Thoracic aorta (tissue), 2 donors: Measurements from ENCODE around the gene NAALADL2. TPM values are rescaled to one million over a fixed set of nuclear protein-coding genes. Genes with fewer than 3 reads are reported as not detected.

Experiments used
- ATAC-seq: fragments of 150-250 bp; one replicate; pipeline ENCODE4 v1.8.0; 2017; ENCODE audit warnings: low read depth; ENCODE audit not compliant: insufficient number of reproducible peaks, low FRiP score
- DNase-seq: peaks from one replicate; pipeline ENCODE4 v3.0.0-alpha.2; 2020; ENCODE audit warnings: low spot score
- H3K27ac ChIP-seq, 2 donors: fragments of 200-600 bp; sonication (generic); 1 replicate in 1 of 2; 2 replicates in 1 of 2; pipeline ENCODE4 v1.5.1; 2016; ENCODE audit warnings: mild to moderate bottlenecking in 2 of 2, moderate library complexity in 2 of 2
- H3K27me3 ChIP-seq: fragments of 200-600 bp; sonication (generic); replicated peaks from 2 replicates; pipeline ENCODE4 v1.6.0; 2016; ENCODE audit warnings: mild to moderate bottlenecking; ENCODE audit not compliant: insufficient read depth
- H3K36me3 ChIP-seq: fragments of 200-600 bp; sonication (generic); one replicate; pipeline ENCODE4 v1.5.1; 2016
- H3K4me1 ChIP-seq, 2 donors: fragments of 200-600 bp; sonication (generic); 1 replicate in 1 of 2; 2 replicates in 1 of 2; pipeline versions ENCODE4 v1.5.1 to v1.6.0; 2016; ENCODE audit warnings: low read depth in 2 of 2, mild to moderate bottlenecking in 1 of 2; ENCODE audit not compliant: control insufficient read depth in 1 of 2
- H3K4me3 ChIP-seq: fragments of 200-600 bp; sonication (generic); 2 replicates; pipeline ENCODE4 v1.5.1; 2016; ENCODE audit warnings: mild to moderate bottlenecking
- H3K9me3 ChIP-seq: fragments of 200-600 bp; sonication (generic); 2 replicates; pipeline ENCODE4 v1.5.1; 2016
- CTCF ChIP-seq: fragments of 200-600 bp; sonication (generic); IDR thresholded peaks from one replicate; pipeline ENCODE4 v1.5.1; 2019; ENCODE audit warnings: antibody characterized with exemption
- total RNA-seq, 2 donors: library from RNA; depleted of rRNA; stranded (reverse); fragments of >200 nt; gene quantifications; one replicate each; pipeline versions ENCODE4 v1.1.0 to v1.2.3, GENCODE V29; 2016

Gene NAALADL2
- total RNA-seq, 2 donors from 2014 or later: 12.9 to 21.0 TPM

GRCh38 chr3:175294793-175295192 is 435.7 kb downstream of the NAALADL2 start:
- no peak for ATAC-seq
- no peak for TF ChIP-seq CTCF
- Histone ChIP-seq H3K36me3 (no peaks in the 10 kb centered on the region), H3K27me3 (no peaks in the 10 kb centered on the region), H3K27ac (no peak overlapping the region), H3K4me3 (no peak overlapping the region), H3K4me1 (peaks cover 0 to 4% of the 10 kb centered on the region in 2 donors), H3K9me3 (no peaks in the 10 kb centered on the region)
- DNase-seq: no peak

DNA sequence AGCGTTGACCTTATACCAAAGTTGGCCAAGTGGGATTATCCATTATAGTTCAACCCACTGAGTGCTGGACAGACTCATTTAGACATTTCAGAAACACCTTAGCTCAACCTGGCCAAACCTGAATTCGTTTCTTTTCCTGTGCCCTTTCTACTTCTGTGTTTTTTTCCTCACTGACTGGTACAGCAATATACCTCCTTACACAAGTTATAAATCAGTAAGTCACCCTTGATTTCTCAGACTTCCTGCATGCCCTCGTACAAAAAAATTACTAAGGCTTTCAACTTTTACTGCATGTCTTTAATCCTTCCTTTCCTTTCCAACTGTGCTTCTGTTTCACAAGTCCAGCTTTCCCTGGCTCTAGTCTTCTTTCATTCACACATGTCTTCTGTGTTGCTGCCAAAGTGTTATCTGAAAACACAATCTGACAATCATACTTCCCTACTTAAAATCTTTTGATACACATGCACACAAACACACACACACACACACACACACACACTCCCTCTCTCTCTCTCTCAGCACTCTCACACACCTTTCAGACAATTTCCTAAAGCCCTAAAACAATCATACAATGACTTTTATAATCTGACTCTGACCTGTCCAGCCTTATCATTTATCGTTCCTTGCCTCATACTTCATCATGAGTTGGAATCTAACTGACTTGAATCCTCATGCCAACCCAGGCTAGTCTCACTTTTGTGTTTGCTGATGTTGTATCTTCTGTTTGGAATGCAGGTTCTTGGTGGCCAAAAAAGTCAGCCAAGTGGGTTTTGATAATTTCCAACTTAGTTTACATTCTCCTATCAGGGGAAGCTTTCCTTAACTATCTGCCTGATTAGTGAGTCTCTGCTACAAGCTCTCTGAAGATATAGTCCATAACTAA is 436.4 kb downstream of the NAALADL2 start:
- peaks cover 0 to 4% of the 10 kb centered on the region in 2 donors for H3K4me1 ChIP-seq
- H3K36me3 ChIP-seq: no peaks in the 10 kb centered on the region
- no peak overlapping the region for H3K27ac ChIP-seq
- no peak overlapping the region for H3K4me3 ChIP-seq
- DNase-seq: no peak
- H3K27me3 ChIP-seq: no peaks in the 10 kb centered on the region
- no peak for ATAC-seq
- no peak for TF ChIP-seq CTCF
- H3K9me3 ChIP-seq: no peaks in the 10 kb centered on the region

- no peaks in the 10 kb centered on the region for H3K36me3 ChIP-seq
- ATAC-seq (no peak), DNase-seq (no peak)
- H3K27me3 ChIP-seq: no peaks in the 10 kb centered on the region
- no peaks in the 10 kb centered on the region for H3K9me3 ChIP-seq
- H3K4me1 ChIP-seq: peaks cover 0 to 4% of the 10 kb centered on the region in 2 donors
- H3K4me3 ChIP-seq: no peak overlapping the region
- H3K27ac ChIP-seq: no peak overlapping the region
- no peak for TF ChIP-seq CTCF
Measured at GRCh38 chr3:175297216-175297615, 438.1 kb downstream of the NAALADL2 start.

DNA sequence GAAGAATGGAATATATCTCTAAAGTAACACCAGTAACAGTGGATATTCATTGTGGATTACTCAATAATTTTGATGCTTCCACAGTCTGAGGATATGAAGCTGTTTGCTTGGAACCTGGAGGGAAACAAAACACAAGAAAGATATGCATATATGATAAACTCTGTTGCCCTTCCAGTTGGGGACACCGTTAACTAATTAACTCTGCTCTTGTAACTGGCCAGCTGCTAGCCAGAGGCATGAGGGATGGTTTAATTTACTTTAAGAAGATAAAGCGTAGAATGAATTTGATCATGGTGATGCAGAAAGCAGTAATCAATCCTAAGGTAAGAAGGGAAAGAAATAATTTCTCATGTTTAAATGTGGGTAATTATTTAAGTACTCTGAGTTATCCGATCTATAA is 442.6 kb downstream of the NAALADL2 start:
- no peaks in the 10 kb centered on the region for H3K27me3 ChIP-seq
- H3K9me3 ChIP-seq: no peaks in the 10 kb centered on the region
- H3K36me3 ChIP-seq: no peaks in the 10 kb centered on the region
- H3K27ac ChIP-seq: no peak overlapping the region
- DNase-seq: no peak
- ATAC-seq: no peak
- H3K4me1 ChIP-seq: peaks cover 0 to 7% of the 10 kb centered on the region in 2 donors
- no peak for TF ChIP-seq CTCF
- no peak overlapping the region for H3K4me3 ChIP-seq

- H3K4me3 ChIP-seq: no peak overlapping the region
- no peak for TF ChIP-seq CTCF
- no peak overlapping the region for H3K27ac ChIP-seq
- no peak for ATAC-seq
- no peaks in the 10 kb centered on the region for H3K27me3 ChIP-seq
- H3K4me1 ChIP-seq: peaks cover 0 to 4% of the 10 kb centered on the region in 2 donors
- no peaks in the 10 kb centered on the region for H3K9me3 ChIP-seq
- no peak for DNase-seq
- H3K36me3 ChIP-seq: no peaks in the 10 kb centered on the region
Measured at GRCh38 chr3:175304404-175304803, 445.3 kb downstream of the NAALADL2 start.
